NCI-H2029 (cell line): ENCODE measurements around the gene CLEC2L.

Source experiments
- DNase-seq: peaks from one replicate; lab custom pipeline; 2025; lab: John Stamatoyannopoulos, UW

The CLEC2L gene

GRCh38 chr7:139523199-139523941 is at the start of gene CLEC2L:
Gene CLEC2L (plus strand): TSS chr7:139523685. CDS start chr7:139523928, 243 bp downstream.
- no peak for DNase-seq

- DNase-seq: no peak
Measured at GRCh38 chr7:139476139-139476538, 47.3 kb upstream of the CLEC2L start.

- DNase-seq: no peak
Measured at GRCh38 chr7:139476891-139477290, 46.6 kb upstream of the CLEC2L start.

DNA sequence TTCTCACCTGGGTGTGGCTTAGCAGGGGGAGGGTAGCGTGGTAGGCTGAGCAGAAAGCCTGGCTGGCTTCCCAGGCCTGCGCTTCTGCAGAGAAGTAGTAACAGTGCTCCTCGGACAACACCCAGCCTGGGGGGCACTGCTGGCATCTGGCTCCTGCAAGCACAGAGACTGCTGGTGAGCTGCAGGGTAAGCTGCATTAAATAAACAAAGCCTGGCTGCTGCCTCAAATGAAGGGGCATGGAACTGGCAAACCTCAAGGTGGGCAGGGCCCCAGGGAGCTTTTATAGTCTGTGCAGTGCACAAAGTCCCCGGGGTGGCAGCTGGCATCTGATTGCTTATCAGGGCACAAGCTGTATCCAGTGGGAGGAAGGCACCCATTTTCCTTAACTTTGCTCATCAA is 43.9 kb upstream of the CLEC2L start:
- no peak for DNase-seq

GRCh38 chr7:139481364-139481763 is 42.1 kb upstream of the CLEC2L start:
- no peak for DNase-seq

DNA sequence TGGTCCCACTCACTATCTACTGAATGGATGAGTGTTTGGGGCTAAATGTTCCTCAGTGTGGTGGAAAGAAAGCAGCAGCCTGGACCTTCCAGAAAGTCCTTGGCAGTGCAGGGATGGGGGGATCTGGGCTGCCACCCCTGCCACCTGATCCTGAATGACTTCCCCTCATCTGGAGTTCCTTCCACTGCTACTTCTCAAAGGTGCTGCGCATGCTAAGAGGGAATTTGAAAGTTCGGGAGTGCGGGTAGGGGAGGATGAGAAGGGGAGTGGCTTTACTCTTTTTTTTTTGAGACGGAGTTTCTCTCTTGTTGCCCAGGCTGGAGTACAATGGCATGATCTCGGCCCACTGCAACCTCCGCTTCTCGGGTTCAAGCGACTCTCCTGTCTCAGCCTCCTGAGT is 41.4 kb upstream of the CLEC2L start:
- DNase-seq: no peak

DNA sequence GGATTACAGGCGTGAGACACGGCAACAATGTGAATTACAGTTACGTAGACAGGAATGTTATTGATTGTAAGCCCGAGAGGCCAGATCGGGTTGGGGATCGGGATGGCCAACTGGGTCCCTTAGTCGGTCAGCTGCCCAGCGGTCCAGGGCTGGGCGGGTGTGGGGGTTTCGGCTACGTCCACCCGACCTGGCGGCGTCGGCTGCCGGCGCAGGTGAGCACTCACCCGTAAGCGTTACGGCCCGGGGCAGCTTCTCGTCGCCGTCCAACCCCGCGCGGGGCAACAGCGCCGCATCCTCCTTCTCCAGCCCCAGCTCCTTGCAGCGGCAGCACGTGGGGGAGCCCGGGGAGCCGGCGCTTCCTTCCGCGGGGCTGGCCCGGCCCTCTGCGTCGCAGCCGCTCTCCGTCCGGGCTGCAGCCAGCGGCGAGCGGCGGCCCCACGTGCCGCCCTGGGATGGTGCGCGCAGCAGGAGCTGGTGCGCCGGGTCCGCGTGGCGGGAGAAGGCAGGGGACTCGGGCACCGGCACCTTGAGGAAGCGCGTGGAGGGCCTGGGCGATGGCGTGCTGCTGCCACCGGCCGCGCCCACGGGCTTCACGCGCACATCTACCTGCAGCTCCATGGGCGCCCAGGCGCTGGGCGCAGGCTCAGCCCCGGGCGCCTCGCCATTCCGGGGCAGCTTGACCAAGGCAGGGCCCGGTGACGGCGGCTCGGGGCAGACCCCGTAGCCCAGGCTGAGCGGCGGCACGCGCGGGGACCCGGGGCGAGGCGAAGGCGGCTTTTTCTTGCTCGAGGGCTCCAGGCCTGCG is 40.6 kb upstream of the CLEC2L start:
- peak; percentile 9 for DNase-seq

DNA sequence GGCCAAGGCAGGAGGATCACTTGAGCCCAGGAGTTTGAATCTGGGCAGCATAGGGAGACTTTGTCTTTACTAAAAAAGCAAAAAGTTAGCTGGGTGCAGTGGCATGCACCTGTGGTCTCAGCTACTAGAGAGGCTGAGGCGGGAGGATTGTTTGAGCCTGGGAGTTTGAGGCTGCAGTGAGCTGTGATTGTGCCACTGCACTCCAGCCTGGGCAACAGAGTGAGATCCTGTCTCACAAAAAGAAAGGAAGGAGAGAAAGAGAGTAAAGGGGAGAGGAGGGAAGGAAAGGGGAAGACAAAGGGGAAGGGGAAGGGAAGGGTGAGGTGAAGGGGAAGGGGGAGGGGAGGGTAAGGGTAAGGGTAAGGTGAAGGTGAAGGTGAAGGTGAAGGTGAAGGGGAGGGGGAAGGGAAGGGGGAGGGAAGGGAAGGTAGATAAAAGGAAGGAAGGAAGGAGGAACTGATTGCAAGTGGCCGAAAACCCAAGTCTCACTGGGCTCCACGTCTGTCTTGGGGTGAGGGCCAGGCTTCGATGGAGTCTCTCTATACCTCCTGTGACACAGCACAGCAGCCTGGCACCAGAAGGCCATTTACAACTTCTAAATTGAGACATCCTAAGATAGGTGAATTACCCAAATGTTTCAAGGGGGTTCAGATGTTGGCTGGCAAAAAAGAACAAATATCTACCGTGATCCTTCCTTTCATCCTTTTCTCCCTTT is 36.0 kb upstream of the CLEC2L start:
- DNase-seq: no peak

GRCh38 chr7:139488810-139489209 is 34.7 kb upstream of the CLEC2L start:
- no peak for DNase-seq

- peak; percentile 98 for DNase-seq
Measured at GRCh38 chr7:139490130-139490529, 33.4 kb upstream of the CLEC2L start.

DNA sequence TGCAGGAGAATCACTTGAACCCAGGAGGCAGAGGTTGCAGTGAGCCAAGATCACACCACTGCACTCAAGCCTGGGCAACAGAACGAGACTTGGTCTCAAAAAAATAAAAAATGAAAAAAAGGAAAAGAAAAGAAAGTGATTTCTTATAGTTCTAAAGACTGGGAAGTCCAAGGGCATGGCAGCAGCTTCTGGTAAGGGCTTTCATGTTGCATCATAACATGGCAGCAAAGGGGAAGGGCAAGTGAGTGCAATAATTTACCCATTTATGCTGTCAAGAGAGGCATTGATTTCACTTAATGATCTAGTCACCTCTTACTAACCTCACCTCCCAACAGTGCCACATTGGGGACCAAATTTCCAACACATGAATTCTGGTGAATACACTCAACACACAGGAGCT is 31.2 kb upstream of the CLEC2L start:
- no peak for DNase-seq

DNA sequence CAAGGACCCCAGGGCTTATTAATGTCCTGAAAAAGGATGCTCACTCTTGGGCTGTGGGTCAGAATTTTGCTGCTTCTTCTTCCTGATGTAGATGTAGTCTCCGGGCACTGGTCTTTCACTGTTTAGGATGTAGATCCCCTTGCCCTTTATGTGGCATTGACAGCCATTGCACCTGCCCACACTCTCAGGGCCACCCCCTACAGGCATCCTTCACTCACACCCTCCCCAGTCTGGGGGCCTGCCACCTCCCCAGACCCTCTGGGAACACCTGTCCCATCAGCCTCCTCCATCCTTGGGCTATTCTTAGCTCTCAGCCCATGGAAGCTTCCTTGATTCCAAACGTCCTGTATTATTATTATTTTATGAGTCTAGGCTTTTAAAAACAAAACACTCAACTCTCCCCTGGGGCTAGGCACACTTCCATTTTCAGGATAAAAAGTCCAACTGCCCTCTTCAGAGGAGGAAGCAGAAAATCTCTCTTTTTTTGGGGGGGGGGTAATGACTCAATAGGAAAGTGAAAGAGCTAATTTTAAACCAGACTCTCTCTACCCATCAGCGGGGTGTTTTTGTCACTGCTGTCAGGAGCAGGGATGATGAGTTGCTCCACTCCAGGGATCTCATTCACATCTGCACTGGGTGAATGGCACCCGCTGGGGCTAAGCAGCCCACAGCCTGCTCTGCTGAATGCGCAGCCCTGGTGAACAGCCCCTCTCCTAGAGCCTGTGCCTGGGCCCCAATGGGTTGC is 28.5 kb upstream of the CLEC2L start:
- DNase-seq: no peak

- DNase-seq: no peak
Measured at GRCh38 chr7:139495580-139496125, 27.8 kb upstream of the CLEC2L start.

- DNase-seq: no peak
Measured at GRCh38 chr7:139496528-139496927, 27.0 kb upstream of the CLEC2L start.

GRCh38 chr7:139500770-139501138 is 22.7 kb upstream of the CLEC2L start:
- no peak for DNase-seq

DNA sequence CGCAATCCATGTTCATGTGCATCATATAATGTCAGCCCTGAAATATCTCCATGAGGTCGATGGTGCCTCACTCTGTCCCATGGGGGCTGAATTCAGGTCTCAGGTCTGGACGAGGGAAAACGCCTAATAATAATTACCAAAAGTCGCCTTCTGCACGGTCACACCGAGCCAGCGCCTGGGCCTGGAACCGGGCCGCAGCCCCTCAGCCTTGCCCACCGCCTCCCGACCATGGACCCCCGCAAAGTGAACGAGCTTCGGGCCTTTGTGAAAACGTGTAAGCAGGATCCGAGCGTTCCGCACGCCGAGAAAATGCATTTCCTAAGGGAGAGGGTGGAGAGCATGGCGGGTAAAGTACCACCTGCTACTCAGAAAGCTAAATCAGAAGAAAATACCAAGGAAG is 21.3 kb upstream of the CLEC2L start:
- DNase-seq: no peak

GRCh38 chr7:139505563-139505962 is 17.9 kb upstream of the CLEC2L start:
- DNase-seq: no peak

- no peak for DNase-seq
Measured at GRCh38 chr7:139509535-139509934, 13.9 kb upstream of the CLEC2L start.

GRCh38 chr7:139511315-139511714 is 12.2 kb upstream of the CLEC2L start:
- DNase-seq: no peak

DNA sequence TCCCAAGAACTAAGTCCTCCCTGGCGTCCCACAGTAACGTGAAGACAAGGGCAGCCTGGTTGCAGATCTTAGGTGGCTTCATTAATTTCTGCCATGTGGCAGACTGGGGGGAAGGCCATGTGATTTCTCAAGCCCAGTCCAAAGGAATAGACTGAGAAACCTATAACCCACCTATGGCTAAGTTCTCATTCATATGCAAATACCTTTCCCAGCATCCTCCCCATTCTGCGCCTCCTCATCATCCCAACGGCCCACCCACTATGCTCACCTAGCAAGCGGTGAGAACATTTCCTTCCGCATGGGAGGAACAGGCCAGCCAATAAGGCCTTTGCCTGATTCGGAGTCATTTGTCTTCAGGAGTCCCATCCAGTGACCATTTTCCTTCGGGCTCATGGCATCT is 8.2 kb upstream of the CLEC2L start:
- no peak for DNase-seq

DNA sequence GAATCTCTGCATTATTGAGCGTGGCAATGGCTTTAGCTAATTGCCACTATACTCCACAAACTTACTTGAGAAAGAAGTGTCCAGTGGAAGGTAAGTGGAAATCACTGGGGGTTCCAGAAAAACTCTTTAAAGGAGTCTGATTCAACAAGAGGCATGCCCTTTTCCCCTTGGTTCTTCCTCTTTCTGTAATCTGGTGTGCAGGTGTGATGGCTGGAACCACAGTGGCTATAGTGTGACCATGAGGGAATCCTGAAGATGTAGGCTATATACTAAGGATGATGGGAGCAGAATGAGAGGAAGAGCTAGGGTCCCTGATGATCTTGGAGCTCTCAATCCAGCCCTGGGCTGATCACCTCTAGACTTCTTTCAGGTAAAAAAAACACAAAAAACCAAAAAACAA is 2.0 kb upstream of the CLEC2L start:
- DNase-seq: no peak

DNA sequence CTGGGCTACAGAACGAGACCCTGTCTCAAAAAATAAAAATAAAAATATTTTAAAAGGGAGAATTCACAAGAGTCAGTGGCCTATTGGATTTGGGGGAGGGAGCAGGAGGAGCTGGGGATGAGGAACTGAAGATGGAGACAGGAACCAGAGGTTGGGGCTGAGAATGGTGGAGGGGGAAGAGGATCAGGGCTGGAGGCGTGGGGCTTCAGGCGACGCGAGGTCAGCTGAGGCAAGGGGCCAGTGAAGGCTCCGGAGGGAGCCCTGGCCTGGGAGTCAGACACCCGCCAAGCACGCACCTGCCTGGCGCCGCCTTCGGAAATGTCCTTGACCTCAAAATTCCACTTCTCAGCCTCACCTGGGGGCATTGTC is 671 bp upstream of the CLEC2L start:
- no peak for DNase-seq
